ENCODE measurements around the gene BPHL. TPM values are rescaled to one million over a fixed set of nuclear protein-coding genes. Genes with fewer than 3 reads are reported as not detected.
"Not testable (repeated sequence)": the region's sequence is repeated elsewhere in the genome, so short reads cannot be mapped to it uniquely, and the experiment has no call there.

The BPHL gene
- total RNA-seq, 1 experiment from 2014 or later = 29.5 TPM

DNA sequence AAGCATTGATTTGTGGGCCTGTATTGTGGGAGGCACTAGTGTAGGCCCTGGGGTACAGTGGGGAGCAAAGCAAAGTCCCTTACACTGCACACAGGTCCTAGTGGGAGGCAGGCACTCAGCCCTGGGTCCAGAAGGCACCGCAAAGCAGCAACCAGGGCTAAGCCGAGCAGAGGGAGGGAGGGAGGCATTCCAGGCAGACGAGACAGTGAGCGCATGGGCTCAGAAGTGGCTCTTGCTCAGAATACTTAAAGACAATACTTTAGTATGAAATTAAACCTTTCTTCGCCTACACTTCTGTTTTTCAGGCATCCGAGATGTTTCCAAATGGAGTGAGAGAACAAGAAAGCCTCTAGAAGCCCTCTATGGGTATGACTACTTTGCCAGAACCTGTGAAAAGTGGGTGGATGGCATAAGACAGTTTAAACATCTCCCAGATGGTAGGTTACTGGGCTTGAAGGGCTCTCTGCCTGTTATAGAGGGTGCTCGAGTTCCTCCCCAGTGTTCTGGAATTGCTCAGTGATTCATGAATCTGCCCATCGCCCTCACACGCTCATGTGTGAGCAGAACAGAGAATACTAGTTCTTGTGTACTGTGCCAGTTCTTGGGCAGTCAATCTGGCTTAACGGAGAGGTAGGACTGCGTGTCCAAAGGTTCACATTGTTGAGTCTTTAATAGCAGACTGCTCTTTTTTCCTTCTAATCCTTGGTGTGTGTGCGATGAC is 18.7 kb downstream of the BPHL start:
- intact Hi-C loops (cut with micrococcal nuclease; ENCODE audit: unreplicated experiment) = no loop called here
- BruUV-seq (replicated peaks) = no TSS peak
- H3K4me1 Mint-ChIP-seq (ENCODE audit: low read depth, unreplicated experiment) = peaks cover 33% of the 10 kb centered on the region
- no peak for DNase-seq
- ChIA-PET POLR2A (no interaction called here), CTCF (no interaction called here)
- no peaks in the 10 kb centered on the region for H3K27me3 Mint-ChIP-seq (ENCODE audit: insufficient read depth, unreplicated experiment)
- H3K9me3 Mint-ChIP-seq (ENCODE audit: unreplicated experiment) = no peaks in the 10 kb centered on the region
- no peak for TF ChIP-seq CTCF (IDR thresholded peaks at IDR 0.05; ENCODE audit: insufficient read depth in 1 of 2, low read depth in 1 of 2, low read length in 1 of 2, severe bottlenecking in 1 of 2, unreplicated experiment in 1 of 2)
- peaks cover 45% of the 10 kb centered on the region for H3K36me3 Mint-ChIP-seq (ENCODE audit: insufficient read depth, unreplicated experiment)
- no peak overlapping the region for H3K4me3 ChIP-seq (ENCODE audit: low read depth, low read length)
- no peaks in the 10 kb centered on the region for H3K9me3 ChIP-seq
- H3K27me3 ChIP-seq (replicated peaks; ENCODE audit: control insufficient read depth, insufficient read depth, low read length) = no peaks in the 10 kb centered on the region
- H3K4me1 ChIP-seq = peaks cover 42% of the 10 kb centered on the region
- H3K27ac Mint-ChIP-seq (ENCODE audit: unreplicated experiment) = peak overlapping the region; percentile 29
- no peak overlapping the region for H3K4me3 Mint-ChIP-seq (ENCODE audit: unreplicated experiment)
- peaks cover 6% of the 10 kb centered on the region for H3K36me3 ChIP-seq (ENCODE audit: control insufficient read depth, insufficient read depth, low read length)

DNA sequence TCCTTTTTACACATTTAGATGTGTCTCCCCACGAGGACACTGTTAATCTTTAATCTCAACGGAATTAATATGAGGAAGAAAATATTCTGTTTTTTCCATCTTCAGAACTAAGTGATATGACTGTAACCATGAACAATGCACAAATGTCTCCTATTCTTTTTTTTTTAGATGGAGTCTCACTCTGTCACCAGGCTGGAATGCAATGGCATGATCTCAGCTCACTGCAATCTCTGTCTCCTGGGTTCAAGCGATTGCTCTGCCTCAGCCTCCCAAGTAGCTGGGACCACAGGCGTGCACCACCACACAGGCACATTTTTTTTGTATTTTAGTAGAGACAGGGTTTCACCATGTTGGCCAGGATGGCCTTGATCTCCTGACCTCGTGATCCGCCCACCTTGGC is 19.4 kb downstream of the BPHL start:
- peaks cover 42% of the 10 kb centered on the region for H3K4me1 ChIP-seq
- H3K27me3 ChIP-seq (replicated peaks; ENCODE audit: control insufficient read depth, insufficient read depth, low read length); H3K36me3 ChIP-seq (ENCODE audit: control insufficient read depth, insufficient read depth, low read length); H3K9me3 ChIP-seq; H3K4me3 ChIP-seq (ENCODE audit: low read depth, low read length); BruUV-seq (replicated peaks); intact Hi-C loops (cut with micrococcal nuclease; ENCODE audit: unreplicated experiment); DNase-seq; H3K9me3 Mint-ChIP-seq (ENCODE audit: unreplicated experiment); CTCF ChIA-PET; H3K27me3 Mint-ChIP-seq (ENCODE audit: insufficient read depth, unreplicated experiment); H3K4me3 Mint-ChIP-seq (ENCODE audit: unreplicated experiment); POLR2A ChIA-PET: not testable (repeated sequence)
- H3K27ac Mint-ChIP-seq (ENCODE audit: unreplicated experiment) = peak overlapping the region; percentile 29
- peaks cover 44% of the 10 kb centered on the region for H3K36me3 Mint-ChIP-seq (ENCODE audit: insufficient read depth, unreplicated experiment)
- H3K4me1 Mint-ChIP-seq (ENCODE audit: low read depth, unreplicated experiment) = peaks cover 33% of the 10 kb centered on the region

DNA sequence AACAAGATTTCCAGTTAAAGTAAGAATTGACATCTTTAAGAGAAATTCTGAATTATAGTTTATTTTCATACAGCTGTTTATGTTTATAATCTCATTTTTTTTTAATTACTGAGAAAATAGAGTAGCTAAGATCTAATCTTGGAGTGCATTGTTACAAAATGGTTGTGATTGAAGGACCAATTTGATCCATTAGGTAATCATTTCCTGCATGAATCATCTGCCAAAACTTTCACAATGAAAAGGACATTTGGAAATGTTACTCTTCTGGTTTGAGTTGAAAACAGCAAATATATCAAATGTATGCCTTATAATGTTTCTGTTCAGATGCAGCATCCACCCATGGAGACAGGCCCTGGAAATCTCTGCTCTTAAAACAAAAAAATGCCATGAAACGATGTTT is 19.8 kb downstream of the BPHL start:
- H3K27ac Mint-ChIP-seq (ENCODE audit: unreplicated experiment) = peak overlapping the region; percentile 70
- Histone ChIP-seq H3K36me3 (ENCODE audit: control insufficient read depth, insufficient read depth, low read length) (peaks cover 6% of the 10 kb centered on the region; the same call in 1 of the 2 replicates), H3K27me3 (replicated peaks; ENCODE audit: control insufficient read depth, insufficient read depth, low read length) (no peaks in the 10 kb centered on the region), H3K9me3 (no peaks in the 10 kb centered on the region), H3K4me1 (peaks cover 42% of the 10 kb centered on the region), H3K4me3 (ENCODE audit: low read depth, low read length) (no peak overlapping the region)
- BruUV-seq (replicated peaks) = no TSS peak
- H3K9me3 Mint-ChIP-seq (ENCODE audit: unreplicated experiment) = no peaks in the 10 kb centered on the region
- H3K4me3 Mint-ChIP-seq (ENCODE audit: unreplicated experiment) = no peak overlapping the region
- ChIA-PET CTCF (interaction anchor here (1.6 kb wide), 1 partner anchor 19 kb away, joined by 11 read pairs; the partner anchor contains the start of gene TUBB2A), POLR2A (interaction anchor here (1.0 kb wide), 1 partner anchor 70 kb away, joined by 5 read pairs; the partner anchor contains the start of gene RIPK1)
- TF ChIP-seq CTCF (IDR thresholded peaks at IDR 0.05; ENCODE audit: insufficient read depth in 1 of 2, low read depth in 1 of 2, low read length in 1 of 2, severe bottlenecking in 1 of 2, unreplicated experiment in 1 of 2) = no peak
- intact Hi-C loops (cut with micrococcal nuclease; ENCODE audit: unreplicated experiment) = no loop called here
- no peak for DNase-seq
- H3K4me1 Mint-ChIP-seq (ENCODE audit: low read depth, unreplicated experiment) = peaks cover 33% of the 10 kb centered on the region
- H3K27me3 Mint-ChIP-seq (ENCODE audit: insufficient read depth, unreplicated experiment) = no peaks in the 10 kb centered on the region
- peaks cover 44% of the 10 kb centered on the region for H3K36me3 Mint-ChIP-seq (ENCODE audit: insufficient read depth, unreplicated experiment)
